Erythroblast (primary cell): ENCODE results near the gene FCHSD1.
A peak's percentile ranks its signal among the peaks of the same experiment; 100 is the strongest.

Experiments
- DNase-seq, 2 experiments: peaks; one replicate each; lab custom pipeline; 2025; lab: John Stamatoyannopoulos, UW
- GATA1 ChIP-seq: IDR thresholded peaks from 2 replicates; pipeline ENCODE4 v1.6.1; 2011; ENCODE audit warnings: low read depth, mild to moderate bottlenecking, control low read depth, low read length, moderate library complexity
- POLR2A ChIP-seq: IDR thresholded peaks from 2 replicates; pipeline ENCODE4 v1.6.1; 2011; ENCODE audit warnings: mild to moderate bottlenecking, low read length

Gene FCHSD1

DNA sequence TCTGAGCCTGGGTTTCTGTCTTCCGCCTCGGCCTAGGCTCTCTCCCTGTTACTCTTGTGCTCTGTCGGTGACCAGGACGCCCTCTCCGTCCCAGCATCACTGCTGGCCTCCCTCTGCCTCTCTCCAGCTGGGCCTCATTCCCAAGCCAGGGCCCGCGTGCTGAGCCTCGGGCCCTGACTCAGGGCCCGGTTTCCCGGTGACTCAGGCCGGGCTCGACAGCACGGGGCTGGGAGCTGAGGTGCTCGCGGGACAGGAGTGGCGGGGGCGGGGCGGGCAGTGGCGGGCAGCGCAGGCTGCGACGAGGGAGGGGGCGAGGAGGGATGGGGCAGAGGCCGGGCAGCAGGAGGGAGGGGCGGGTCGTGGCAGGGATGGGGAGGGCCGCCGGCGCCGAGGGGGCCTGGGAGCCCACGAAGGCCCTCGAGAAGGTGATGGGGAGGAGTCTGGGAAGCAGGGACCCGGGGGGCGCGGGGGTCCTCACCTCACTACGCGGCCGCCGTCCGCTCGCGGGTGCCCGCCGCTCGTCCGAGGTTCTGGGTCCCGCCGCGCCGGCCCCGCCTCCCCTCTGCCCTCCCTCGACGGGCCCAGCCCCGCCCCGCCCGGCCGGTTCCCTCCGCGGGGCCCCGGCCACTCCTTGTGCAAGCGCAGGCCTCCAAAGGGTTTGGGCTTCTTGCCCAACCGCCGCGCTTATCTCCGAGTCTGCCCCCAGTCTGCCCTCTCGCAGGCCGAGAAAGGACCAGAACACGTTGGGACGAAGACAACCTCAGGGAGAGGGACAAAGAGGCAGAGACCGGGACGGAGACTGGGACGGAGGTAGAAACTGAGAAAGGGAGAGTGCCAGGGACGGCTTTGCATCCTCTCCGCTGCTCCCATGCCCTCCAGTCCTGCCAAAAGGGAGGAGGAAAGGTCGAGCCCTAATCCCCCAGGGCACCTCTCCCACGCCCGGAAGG lies 30.8 kb upstream of the FCHSD1 start, which contains the start of gene ARAP3:
TSS of gene ARAP3 (minus strand) at position 536 of the 947 bp plus-strand sequence. CDS start 1,744 bp downstream, outside the sequence.
- no peak for TF ChIP-seq POLR2A
- TF ChIP-seq GATA1 = no peak
- peak; percentile 89 to 90 for DNase-seq

DNA sequence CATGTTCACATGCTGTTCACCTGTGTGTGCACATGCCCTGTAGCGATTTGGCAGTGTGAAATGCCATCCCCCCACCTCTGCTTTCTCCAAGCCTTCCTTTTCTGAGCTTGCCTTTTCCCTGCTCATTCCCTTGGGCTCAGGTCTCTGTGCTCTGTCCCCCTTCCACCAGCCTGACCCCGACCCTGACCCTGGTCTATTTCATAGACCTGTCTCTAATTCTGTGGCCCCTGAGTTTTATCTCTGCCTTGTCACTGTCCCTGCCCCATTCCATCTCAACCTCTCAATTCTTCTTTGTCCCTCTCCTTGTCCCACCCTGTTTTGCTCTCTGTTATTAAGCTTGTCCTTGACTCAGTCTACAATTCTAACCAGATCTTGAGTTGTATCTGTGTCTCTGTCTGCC lies 30.1 kb upstream of the FCHSD1 start:
- TF ChIP-seq POLR2A = no peak
- TF ChIP-seq GATA1 = no peak
- DNase-seq = no peak

DNA sequence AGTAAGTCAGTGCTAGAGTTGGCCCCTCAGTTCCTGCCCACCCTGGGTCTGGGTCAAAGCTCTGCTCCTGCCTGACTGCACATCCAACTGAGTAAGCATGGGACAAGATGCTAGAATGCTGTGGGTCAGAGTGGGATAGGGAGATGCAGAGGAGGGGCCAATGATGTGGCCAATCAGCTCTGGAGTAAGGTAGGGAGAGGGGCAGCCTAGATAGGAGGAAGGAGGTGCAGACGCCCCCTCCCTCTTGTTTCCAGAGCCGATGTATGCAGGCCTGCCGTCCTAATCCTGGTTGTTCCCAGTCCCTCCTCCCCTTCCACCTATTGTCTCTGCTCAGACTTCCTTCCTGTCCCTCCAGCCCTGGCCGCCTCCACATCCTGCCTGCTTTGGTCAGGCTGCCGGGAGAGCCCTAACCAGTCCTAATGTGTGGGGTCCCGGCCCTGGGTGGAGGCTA lies 29.6 kb upstream of the FCHSD1 start:
- TF ChIP-seq GATA1 (no peak), POLR2A (no peak)
- no peak for DNase-seq

DNA sequence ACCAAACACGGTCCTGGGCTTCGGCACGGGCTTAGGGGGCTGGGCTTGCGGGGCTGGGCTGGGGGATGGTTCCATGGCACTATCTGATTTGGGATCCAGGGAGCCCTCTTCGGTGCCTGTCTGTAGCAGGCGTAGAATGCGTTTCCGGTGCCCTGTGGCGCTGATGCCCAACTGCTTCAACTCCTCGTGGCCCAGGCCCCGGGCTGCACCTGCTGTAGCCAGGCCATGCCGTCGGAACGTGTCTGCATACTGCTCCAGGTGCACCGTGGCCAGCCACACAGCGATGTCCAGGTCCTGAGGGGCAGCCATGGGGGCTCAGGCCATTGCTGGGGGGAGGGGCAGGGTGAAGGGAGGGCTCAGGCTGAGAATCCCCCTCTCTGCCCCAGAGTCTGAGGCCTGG lies 29.0 kb upstream of the FCHSD1 start:
- DNase-seq = no peak

DNA sequence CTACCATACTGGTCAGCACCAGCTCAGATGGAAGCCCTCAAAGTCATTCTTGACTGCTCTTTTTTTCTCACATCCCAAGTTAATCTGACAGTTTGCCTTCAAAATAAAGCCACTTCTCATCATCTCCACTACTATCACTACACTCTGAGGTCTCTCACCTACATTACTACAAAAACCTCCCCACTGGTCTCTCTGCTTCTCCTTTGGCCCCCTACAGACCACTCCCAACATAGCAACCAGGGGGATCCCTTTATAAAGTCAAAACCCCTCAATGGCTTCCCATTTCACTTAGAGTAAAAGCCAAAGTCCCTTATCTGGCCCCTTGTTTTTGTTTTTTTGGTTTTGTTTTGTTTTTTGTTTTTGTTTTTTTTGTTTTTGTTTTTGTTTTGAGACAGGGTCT lies 26.2 kb upstream of the FCHSD1 start:
- TF ChIP-seq GATA1 (no peak), POLR2A (no peak)
- peak in 1 of 2 experiments; percentile 8 for DNase-seq

More for the DNA sequence above, 29.0 kb upstream of the FCHSD1 start:
- no peak for TF ChIP-seq GATA1
- no peak for TF ChIP-seq POLR2A

DNA sequence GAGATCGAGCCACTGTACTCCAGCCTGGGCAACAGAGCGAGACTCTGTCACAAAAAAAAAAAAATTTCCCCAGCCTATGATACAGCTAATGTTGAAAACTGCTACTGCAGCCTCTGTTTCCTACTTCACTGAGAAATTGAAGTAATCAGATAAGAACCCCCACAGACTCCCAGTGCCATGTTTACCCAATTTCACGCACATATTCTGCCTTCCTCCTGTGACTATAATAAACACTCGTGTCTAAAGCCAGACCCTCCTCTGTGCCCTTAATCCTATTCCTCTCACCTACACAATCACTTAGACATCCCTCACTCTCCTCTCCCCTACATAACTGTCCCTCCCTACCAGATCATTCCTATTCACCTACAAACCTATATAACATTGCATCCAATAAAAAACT lies 24.5 kb upstream of the FCHSD1 start:
- DNase-seq = no peak
- TF ChIP-seq POLR2A = no peak

DNA sequence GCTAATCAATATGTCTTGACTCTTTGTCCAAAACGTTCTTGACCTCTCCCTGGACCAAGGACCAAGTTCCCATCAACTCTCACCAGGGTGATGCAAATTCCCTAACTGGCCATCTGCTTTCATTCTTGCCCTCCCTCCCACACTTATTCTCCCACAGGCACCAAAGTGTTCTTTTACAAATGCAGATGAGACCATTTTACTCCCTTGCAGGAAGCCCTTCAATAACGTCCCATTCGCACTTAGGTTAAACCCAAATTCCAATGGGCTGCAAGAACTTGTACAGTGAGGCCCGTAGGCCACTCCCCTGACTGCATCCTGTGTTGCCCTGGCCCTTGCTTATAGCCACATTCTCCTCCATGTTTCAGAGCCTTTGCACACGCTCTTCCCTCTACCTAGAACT lies 23.5 kb upstream of the FCHSD1 start:
- TF ChIP-seq POLR2A (no peak), GATA1 (no peak)
- DNase-seq = no peak

DNA sequence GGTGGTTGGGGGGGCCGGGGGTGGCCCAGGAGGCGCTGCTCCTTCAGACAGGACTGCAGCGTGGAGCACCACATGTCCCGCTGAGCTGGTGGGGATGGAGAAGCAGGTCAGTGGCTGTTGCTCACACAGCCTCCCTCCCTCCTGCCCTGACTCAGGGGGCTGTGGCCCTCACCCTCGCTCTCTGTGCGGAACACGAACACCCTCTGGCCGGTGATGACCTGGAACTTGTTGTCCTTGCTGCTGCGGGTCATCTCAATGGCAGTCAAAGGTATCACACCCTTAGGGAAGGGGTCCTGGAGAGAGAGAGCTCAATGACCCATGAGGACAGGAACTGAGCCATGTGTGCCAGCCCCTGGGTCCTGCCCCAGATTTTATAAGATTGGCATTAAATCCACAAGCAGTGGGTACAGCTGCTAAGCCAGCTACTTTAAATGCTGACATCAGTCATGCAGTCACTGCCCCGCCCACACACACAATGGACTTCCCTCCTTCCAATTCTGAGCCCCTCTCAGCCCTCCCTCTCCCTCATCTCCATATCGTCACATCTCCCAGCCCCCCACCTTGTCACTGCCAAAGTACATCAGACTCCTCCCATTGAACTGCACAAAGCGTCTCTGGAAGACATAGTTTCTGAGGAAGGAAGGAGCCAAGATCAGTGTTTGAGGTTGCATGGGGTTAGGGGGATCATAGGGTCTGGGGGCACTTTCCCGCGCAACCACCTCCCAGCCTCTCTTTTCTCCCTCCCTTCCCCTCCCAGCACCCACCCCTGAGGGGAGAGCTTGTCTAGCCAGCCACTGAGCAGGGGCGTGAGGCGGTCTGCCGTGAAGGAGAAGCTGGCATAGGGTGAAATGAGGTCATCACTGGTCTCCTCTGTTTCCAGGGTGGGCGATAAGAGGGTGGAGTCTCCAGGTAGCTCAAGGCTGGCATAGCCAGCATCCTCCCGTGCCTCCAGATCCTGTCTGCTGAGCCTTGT lies 21.9 kb upstream of the FCHSD1 start:
- no peak for TF ChIP-seq GATA1
- no peak for TF ChIP-seq POLR2A
- no peak for DNase-seq

DNA sequence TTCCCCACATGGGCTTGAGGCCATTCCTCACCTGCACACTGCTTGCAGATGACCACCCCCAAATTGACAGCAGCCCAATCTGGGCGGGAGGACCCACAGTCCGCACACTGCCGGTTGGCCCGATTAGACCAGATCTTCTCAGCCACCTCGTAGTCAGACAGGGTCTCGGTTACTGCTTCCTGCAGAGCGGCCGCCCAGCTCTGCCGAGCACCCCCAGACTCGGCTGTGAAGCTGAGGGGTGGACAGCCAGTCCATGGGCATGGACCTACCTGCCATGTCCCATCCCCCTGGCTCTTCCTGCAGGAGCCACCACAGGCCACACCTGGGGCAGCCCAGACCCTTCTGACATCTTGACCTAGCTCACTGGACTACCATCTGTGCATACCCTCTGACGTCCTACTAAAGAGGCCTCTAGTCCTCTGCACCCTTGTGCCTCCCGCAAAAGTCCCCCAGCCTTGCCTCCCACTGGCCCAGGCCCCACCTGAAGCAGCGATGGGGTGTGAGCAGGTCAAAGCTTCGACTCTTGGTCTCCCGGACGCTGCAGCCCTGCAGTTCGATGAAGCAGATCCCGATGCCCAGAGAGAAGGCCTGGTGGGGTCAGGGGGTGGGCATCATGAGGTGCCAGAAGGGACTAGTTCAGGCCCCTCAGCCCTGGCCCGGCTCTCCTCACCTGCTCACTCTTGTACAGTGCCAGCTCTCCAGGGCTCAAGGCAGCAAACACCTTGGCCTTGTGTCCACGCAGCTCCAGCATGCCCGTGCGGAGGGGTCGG lies 21.0 kb upstream of the FCHSD1 start:
- DNase-seq = no peak
- TF ChIP-seq POLR2A (no peak), GATA1 (no peak)

DNA sequence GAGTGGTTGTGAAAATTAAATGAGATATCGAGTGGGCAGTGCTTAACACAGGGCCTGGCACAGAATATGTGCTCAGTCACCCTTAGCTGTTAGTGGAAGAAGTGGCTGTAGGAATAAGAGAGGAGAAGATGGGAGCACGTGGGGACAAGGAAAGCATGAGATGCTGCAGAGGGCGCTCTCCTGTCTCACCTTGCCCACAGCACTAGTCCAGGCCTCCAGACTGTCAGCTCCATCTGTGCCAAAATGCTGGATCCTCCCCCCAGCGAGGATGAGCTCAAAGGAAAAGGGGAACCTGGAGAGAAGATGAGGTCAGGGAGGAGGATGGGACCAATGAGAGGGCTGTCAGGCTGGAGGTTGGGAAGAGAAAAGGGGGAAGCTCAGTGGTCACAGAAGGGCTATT lies 18.3 kb upstream of the FCHSD1 start:
- no peak for DNase-seq
- TF ChIP-seq GATA1 (no peak), POLR2A (no peak)

DNA sequence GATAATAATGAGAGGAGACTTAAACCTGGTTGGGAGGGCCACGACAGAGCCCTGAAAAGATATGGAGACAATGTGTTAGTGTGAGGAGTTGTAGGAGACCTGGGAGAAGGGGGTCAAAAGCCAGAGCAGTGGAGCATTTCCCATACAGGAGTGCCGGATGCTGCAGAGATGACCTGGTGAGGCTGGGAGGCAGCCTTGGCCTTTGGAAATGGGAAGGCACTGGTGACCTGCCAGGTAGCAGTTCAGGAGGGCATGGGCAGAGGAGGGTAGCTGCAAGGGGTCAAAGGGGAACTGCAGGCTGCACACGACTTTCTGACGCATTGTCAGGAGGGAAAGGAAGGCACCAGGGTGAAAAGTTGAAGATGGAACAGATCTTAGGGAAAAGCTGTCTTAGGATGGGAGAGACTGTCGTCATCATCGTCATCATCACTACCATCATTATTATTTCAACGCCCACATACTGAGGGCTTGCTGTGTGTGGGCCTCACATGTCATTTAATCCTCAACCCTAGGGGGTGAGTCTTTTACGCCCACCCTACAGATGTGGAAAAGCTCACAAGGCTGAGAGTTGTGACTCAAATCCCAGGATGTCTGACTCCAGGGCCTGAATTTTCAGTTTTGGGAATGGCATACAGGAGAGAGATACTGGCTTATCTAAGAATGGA lies 17.5 kb upstream of the FCHSD1 start:
- TF ChIP-seq POLR2A = no peak
- no peak for TF ChIP-seq GATA1
- DNase-seq = no peak

DNA sequence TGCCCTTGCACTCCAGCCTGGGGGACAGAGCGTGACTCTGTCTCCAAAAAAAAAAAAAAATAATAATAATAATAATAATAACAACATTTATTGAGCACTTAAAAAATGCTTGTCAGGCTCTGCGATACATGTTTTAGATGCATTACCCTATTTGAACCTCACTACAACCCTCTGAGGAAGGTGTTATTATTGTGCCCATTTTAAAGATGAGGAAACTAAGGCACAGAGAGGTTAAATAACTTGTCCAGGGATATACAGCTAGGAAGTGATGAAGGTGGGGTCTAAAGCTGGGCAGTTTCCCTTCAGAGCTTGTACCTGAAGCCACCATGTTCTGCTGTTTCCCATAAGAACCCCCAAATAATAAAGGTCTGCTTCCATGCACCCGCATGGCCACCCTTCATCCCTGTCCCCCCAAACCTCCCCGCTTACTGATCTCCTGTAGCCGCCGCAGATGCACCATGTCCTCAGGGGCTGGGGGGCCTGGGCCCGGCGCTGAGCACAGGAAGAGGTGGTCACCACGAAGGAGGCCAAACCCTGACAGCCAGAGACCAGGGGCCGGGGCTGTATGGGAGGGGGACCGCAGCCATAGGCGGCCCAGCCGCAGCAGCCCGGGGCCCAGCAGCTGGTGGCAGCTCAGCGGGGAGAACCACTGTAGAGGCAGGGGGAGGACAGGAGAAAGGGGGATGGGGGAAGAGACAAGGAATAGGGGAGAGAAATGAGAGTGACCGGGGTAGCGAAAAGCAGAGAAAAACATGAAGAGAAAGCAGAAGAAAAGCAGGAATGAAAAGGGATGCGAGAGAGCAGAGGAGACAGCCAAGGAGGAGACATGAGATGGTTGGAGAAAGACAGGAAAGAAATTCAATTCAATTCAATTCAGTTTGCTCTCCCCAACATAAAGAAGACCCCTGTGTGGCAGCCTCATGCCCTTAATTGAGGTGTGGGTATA lies 15.1 kb upstream of the FCHSD1 start:
- DNase-seq = no peak
- TF ChIP-seq POLR2A = no peak
- no peak for TF ChIP-seq GATA1
